Activated CD8-positive, alpha-beta memory T cell treated with anti-CD3 and anti-CD28 coated beads for 48 hours (primary cell): ENCODE measurements around the gene PARK7.

Experiments used
- DNase-seq, 3 experiments: peaks; one replicate each; pipeline ENCODE4 v3.0.0-alpha.2; 2020; ENCODE audit warnings: low read depth in 2 of 3, low spot score in 2 of 3

PARK7 gene

DNA sequence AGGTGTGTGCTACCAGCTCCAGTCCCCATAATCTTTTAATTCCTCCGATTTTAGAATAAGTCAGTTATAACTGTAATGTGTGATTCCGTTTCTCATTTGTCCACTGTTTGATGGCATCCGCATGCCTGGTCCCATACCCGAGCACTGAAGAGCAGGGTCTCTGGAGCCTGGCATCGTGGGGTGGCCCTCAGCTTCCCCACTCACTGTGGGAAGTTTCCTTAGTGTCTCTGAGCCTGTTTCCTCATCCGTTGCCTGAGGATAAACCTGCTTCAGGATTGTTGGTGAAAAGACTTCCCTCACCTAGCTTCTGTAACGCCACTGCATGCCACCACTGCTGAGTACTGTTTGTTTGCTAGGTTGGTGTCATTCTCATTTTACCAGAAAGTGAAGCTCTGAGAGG lies 19.5 kb downstream of the PARK7 start:
- no peak for DNase-seq

DNA sequence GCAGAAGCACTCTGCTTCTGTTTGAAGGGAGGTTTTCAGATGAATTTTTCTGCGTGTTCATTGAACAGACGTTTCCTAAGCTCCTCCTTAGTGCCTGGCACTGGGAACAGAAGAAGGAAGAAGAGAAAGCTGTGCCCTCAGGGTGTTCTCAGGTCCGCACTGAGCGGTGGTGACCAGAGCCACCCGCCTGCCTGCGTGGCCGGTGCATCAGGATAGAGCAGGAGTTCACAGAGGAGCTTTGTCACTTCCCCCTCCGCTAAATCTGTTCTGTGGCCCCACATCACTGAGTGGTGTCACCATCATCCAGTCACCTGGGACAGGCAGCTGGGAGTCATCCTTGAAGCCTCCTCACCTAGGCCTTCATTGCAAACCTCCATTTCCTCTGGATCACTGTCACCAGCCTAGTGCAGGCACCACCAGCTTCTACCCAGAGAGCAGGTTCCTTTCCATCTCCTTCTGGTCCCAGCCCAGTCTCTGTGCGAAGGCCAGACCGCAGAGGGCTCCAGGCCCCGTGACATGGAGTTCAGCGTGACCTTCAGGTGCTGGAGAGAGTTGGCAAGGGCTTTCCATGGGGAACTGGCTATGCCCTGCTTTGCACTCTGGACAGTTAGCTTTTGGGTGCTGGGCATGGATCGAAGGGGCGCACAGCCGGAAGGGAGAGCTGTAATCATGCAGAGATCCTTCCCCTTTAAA lies 21.7 kb downstream of the PARK7 start:
- no peak for DNase-seq

GRCh38 chr1:7984811-7985210 lies 23.3 kb downstream of the PARK7 start:
- DNase-seq = no peak

GRCh38 chr1:7985851-7986612 lies 24.5 kb downstream of the PARK7 start:
- no peak for DNase-seq

GRCh38 chr1:7987528-7987927 lies 26.0 kb downstream of the PARK7 start:
- no peak for DNase-seq

DNA sequence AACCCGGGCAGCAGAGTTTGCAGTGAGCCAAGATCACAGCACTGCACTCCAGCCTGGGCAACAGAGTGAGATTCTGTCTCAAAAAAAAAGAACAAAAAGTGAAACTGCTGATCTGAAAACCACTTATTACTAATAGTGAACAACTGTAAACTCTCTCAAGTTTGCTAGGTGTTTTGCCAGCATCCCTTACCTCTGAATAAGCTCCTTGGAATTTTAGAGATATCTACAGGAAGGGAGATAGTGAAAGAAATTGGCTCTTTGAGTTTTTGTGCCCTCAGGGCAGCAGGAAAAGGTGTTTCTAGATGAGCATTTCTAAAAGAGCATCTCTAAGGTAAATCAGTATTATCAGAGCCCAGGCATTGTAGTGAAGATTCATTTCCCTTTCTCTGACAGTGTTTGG lies 27.1 kb downstream of the PARK7 start:
- DNase-seq = no peak

GRCh38 chr1:7989762-7990428 lies 28.4 kb downstream of the PARK7 start:
- no peak for DNase-seq

GRCh38 chr1:7991504-7992440 lies 30.3 kb downstream of the PARK7 start:
- DNase-seq = no peak

DNA sequence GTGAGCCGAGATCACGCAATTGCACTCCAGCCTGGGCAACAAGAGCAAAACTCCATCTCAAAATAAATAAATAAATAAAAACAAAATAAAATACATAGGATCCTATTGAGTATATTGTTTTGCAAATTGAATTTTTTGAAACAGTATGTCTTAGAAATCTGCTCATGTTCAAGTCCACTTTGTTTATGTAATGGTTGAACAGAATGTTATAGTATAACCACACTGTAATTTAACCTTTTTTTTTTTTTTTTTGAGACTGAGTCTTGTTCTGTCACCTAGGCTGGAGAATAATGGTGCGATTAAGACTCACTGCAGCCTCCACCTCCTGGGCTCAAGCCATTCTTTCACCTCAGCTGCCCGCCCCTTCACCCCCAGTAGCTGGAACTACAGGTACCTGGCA lies 31.4 kb downstream of the PARK7 start:
- no peak for DNase-seq

- DNase-seq = no peak
These were observed 32.3 kb downstream of the PARK7 start for GRCh38 chr1:7993593-7994479.

GRCh38 chr1:7994827-7995226 lies 33.3 kb downstream of the PARK7 start:
- DNase-seq = no peak

- no peak for DNase-seq
These were observed 33.9 kb downstream of the PARK7 start for GRCh38 chr1:7995437-7995836.

GRCh38 chr1:8002329-8002910 lies 40.9 kb downstream of the PARK7 start:
- DNase-seq = no peak

GRCh38 chr1:8002921-8003320 lies 41.4 kb downstream of the PARK7 start:
- no peak for DNase-seq

DNA sequence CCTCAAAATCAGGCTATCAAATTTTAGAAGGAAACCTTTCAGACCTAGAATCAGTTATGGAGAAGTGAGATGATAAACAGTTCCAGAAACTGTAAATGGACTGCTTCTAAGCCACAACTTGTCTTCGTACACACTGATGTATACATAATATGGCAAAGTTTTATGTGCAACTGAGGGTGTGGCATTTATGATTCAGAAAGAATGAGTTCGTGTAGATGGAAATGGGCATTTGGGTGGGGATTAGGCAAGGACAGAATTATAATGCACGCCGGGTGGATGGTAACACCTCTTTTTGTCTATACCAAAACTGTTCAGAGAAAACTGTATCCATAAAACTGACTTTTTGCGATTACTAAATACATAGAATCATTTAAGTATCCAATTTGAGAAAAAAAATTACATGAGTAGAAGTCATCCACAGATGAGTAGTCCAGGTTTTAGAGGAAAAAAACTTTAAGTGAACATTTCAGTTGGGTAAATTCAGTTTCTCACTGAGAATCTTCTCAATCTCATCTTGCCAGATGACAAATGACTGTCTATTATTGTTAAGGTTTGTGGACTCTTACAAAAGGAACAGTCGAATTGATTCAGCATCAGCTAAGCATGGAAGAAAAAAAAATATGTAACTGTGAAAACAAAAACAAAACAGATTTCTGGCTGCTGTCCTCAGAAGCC lies 42.1 kb downstream of the PARK7 start:
- DNase-seq = no peak

GRCh38 chr1:8004113-8004802 lies 42.7 kb downstream of the PARK7 start:
- DNase-seq = no peak

- DNase-seq = no peak
These were observed 43.5 kb downstream of the PARK7 start for GRCh38 chr1:8004803-8005573.
